K562 (cell line): ENCODE data around the gene VAC14. TPM values are rescaled to one million over a fixed set of nuclear protein-coding genes. Genes with fewer than 3 reads are reported as not detected.

Experiments used
- ATAC-seq: fragments of 200-7000 bp; cut with Tn5 transposase; 3 replicates; pipeline ENCODE4 v1.9.1; 2020; ENCODE audit warnings: moderate library complexity
- BruUV-seq: library from RNA; stranded (reverse); fragments of 400-500 nt; replicated peaks from 2 replicates; lab custom pipeline; 2021; lab: Mats Ljungman, UMichigan
- CTCF ChIA-PET: fragments of 300-600 bp; formaldehyde crosslinking; extraction: SDS; loops from one replicate; lab custom pipeline; 2021; ENCODE audit warnings: low intra/inter-chr PET ratio; lab: Yijun Ruan, JAX
- POLR2A ChIA-PET: fragments of 300-600, 350-650 bp; sonication (Branson Sonifier 250); formaldehyde crosslinking; extraction: SDS; loops from one replicate; lab custom pipeline; 2021; ENCODE audit warnings: antibody characterized with exemption, inconsistent platforms; lab: Yijun Ruan, JAX
- DNase-seq, 4 experiments: peaks; one replicate each; pipeline versions ENCODE4 v3.0.0 to v3.0.0-alpha.2; 2011 to 2018; ENCODE audit warnings: low spot score in 3 of 4, mixed read lengths in 3 of 4; ENCODE audit errors: extremely low read depth in 1 of 4
- FAIRE-seq: peaks from 2 replicates; lab custom pipeline; 2011; peaks lifted over from hg19 to GRCh38; lab: Jason Lieb, UNC
- H2AFZ ChIP-seq: 2 replicates; pipeline ENCODE4 v1.6.0; 2011; ENCODE audit warnings: low read depth, low read length, control low read depth, inconsistent platforms
- H3K27ac ChIP-seq: fragments of 200-600 bp; 3 replicates; pipeline ENCODE4 v1.8.0; 2011; ENCODE audit warnings: low read depth, mild to moderate bottlenecking, control low read depth, inconsistent platforms, low read length, moderate library complexity, mixed read lengths; ENCODE audit errors: extremely low read depth
- H3K27me3 ChIP-seq, 2 experiments: fragments of 300-600 bp in 1 of 2; 2 replicates in 1 of 2; 3 replicates in 1 of 2; pipeline versions ENCODE4 v1.6.0 to v1.8.0; 2011; ENCODE audit warnings: inconsistent platforms in 2 of 2, low read length in 2 of 2, mild to moderate bottlenecking in 1 of 2, mixed read lengths in 1 of 2, moderate library complexity in 1 of 2; ENCODE audit not compliant: control insufficient read depth in 2 of 2, insufficient read depth in 2 of 2
- H3K36me3 ChIP-seq: fragments of 300-600 bp; 3 replicates; pipeline ENCODE4 v1.8.0; 2011; ENCODE audit warnings: mild to moderate bottlenecking, low read length, inconsistent platforms; ENCODE audit not compliant: control insufficient read depth, insufficient read depth
- H3K4me1 ChIP-seq, 2 experiments: fragments of 200-600 bp in 1 of 2; replicated peaks in 1 of 2; 2 replicates in 1 of 2; 3 replicates in 1 of 2; pipeline versions ENCODE4 v1.5.1 to v1.8.0; 2011; ENCODE audit warnings: inconsistent platforms in 2 of 2, low read length in 2 of 2, mild to moderate bottlenecking in 1 of 2, mixed read lengths in 1 of 2, moderate library complexity in 1 of 2; ENCODE audit not compliant: control insufficient read depth in 2 of 2, insufficient read depth in 2 of 2
- H3K4me2 ChIP-seq: 2 replicates; pipeline ENCODE4 v1.6.1; 2011; ENCODE audit warnings: low read length, control low read depth, inconsistent platforms, mixed read lengths; ENCODE audit not compliant: insufficient read depth
- H3K4me3 ChIP-seq: fragments of 200-600 bp; sonication (generic), shearing (Covaris generic); 2 replicates; pipeline ENCODE4 v1.5.1; 2016; ENCODE audit warnings: control low read depth, inconsistent platforms
- H3K79me2 ChIP-seq: fragments of 200-600 bp; 3 replicates; pipeline ENCODE4 v1.8.0; 2011; ENCODE audit warnings: low read length, inconsistent platforms; ENCODE audit not compliant: control insufficient read depth, insufficient read depth
- H3K9ac ChIP-seq, 2 experiments: 2 replicates each; pipeline versions ENCODE4 v1.6.0 to v1.6.1; 2011; ENCODE audit warnings: low read depth in 2 of 2, low read length in 2 of 2, control low read depth in 1 of 2, inconsistent platforms in 1 of 2, mild to moderate bottlenecking in 1 of 2, mixed read lengths in 1 of 2; ENCODE audit not compliant: insufficient read depth in 1 of 2
- H3K9me1 ChIP-seq: one replicate; pipeline ENCODE4 v1.6.0; 2011; ENCODE audit warnings: inconsistent platforms, mild to moderate bottlenecking, low read length, moderate library complexity; ENCODE audit not compliant: control insufficient read depth, insufficient read depth
- H3K9me3 ChIP-seq: replicated peaks from 2 replicates; pipeline ENCODE4 v1.5.1; 2011; ENCODE audit warnings: low read depth, low read length, inconsistent platforms; ENCODE audit not compliant: control insufficient read depth, insufficient read depth
- H4K20me1 ChIP-seq: replicated peaks from 2 replicates; pipeline ENCODE4 v1.6.1; 2011; ENCODE audit warnings: low read length, inconsistent platforms, mixed read lengths; ENCODE audit not compliant: control insufficient read depth, insufficient read depth
- BMI1 ChIP-seq: fragments of 150-350 bp; IDR thresholded peaks from 2 replicates; pipeline ENCODE4 v1.6.1; 2014; ENCODE audit warnings: low read length
- BRF1 ChIP-seq: IDR thresholded peaks from 3 replicates; pipeline ENCODE4 v1.6.1; 2011; ENCODE audit warnings: borderline replicate concordance, mild to moderate bottlenecking; ENCODE audit not compliant: insufficient read length; ENCODE audit errors: extremely low read depth
- LEF1 ChIP-seq: fragments of 450-650 bp; IDR thresholded peaks from 2 replicates; pipeline ENCODE4 v1.6.1; 2016; ENCODE audit warnings: mild to moderate bottlenecking
- PCBP1 ChIP-seq: fragments of 200-400 bp; formaldehyde crosslinking; IDR thresholded peaks from 2 replicates; pipeline ENCODE4 v1.6.1; 2018; ENCODE audit warnings: mild to moderate bottlenecking, low read depth, low read length; ENCODE audit not compliant: poor library complexity, severe bottlenecking
- RBM17 ChIP-seq: fragments of 200-400 bp; formaldehyde crosslinking; IDR thresholded peaks from 2 replicates; pipeline ENCODE4 v1.6.1; 2017; ENCODE audit warnings: low read depth, mild to moderate bottlenecking, low read length, borderline replicate concordance
- RBM22 ChIP-seq: fragments of 200-400 bp; formaldehyde crosslinking; IDR thresholded peaks from 2 replicates; pipeline ENCODE4 v1.6.1; 2018; ENCODE audit warnings: low read length, low read depth; ENCODE audit not compliant: poor library complexity, severe bottlenecking
- ZNF77 ChIP-seq: fragments of 250-450 bp; sonication (Bioruptor Pico); IDR thresholded peaks from 2 replicates; pipeline ENCODE4 v1.5.0; 2020
- WGBS: fragments of 100-300 bp; shearing (Covaris generic); methylation state at CpG from one replicate; pipeline ENCODE4 v1.1.6; 2016; ENCODE audit warnings: low coverage, mixed read lengths; ENCODE audit not compliant: insufficient coverage; ENCODE audit errors: missing lambda C conversion rate; 5-methylcytosine and 5-hydroxymethylcytosine counted together
- in situ Hi-C: fragments of 300-500 bp; cut with MboI; formaldehyde crosslinking; loops from 4 replicates; pipeline ENCODE4 v1.15.0; 2018; ENCODE audit warnings: inconsistent platforms, mixed read lengths
- intact Hi-C: fragments of 100-400 bp; cut with micrococcal nuclease; formaldehyde crosslinking; loops from 2 replicates; pipeline ENCODE4 v1.14.2; 2022
- polyA plus RNA-seq, 8 experiments: library from polyadenylated mRNA; depleted of rRNA in 4 of 8; stranded (reverse) in 5 of 8; unstranded in 3 of 8; fragments of >200 nt; fragmentation: Nextera tagmentation in 2 of 8; fragmentation: Illumina TruSeq in 1 of 8; extraction: Ambion mirVana in 2 of 8; extraction: Trizol in 1 of 8; gene quantifications; 2 replicates each; pipeline versions ENCODE4 v1.2.1 to v1.2.3, GENCODE V29; 2011 to 2014; ENCODE audit warnings: inconsistent platforms in 1 of 8, missing spikeins in 1 of 8
- total RNA-seq, 7 experiments: library from RNA; depleted of rRNA in 6 of 7; stranded (reverse); fragments of >200 nt in 6 of 7; fragmentation: Illumina TruSeq in 2 of 7; extraction: Trizol in 2 of 7; gene quantifications; 2 replicates each; pipeline versions ENCODE4 v1.2.1 to v1.2.3, GENCODE V29; 2011 to 2021; ENCODE audit warnings: low replicate concordance in 1 of 7
- TF ChIP-seq, protein P1 (sequence below), 2 experiments: fragments of 150-350 bp in 1 of 2; IDR thresholded peaks; 2 replicates each; pipeline ENCODE4 v1.6.1; 2012 to 2016; ENCODE audit warnings: low read depth in 2 of 2, low read length in 2 of 2, mild to moderate bottlenecking in 1 of 2, moderate library complexity in 1 of 2

The VAC14 gene
- total and polyA plus RNA-seq, 9 of the 15 experiments (the other 6 are each of a cell fraction or from before 2014, with no cell fraction given), result 1.3 to 41.6 (median 26.6) TPM

DNA sequence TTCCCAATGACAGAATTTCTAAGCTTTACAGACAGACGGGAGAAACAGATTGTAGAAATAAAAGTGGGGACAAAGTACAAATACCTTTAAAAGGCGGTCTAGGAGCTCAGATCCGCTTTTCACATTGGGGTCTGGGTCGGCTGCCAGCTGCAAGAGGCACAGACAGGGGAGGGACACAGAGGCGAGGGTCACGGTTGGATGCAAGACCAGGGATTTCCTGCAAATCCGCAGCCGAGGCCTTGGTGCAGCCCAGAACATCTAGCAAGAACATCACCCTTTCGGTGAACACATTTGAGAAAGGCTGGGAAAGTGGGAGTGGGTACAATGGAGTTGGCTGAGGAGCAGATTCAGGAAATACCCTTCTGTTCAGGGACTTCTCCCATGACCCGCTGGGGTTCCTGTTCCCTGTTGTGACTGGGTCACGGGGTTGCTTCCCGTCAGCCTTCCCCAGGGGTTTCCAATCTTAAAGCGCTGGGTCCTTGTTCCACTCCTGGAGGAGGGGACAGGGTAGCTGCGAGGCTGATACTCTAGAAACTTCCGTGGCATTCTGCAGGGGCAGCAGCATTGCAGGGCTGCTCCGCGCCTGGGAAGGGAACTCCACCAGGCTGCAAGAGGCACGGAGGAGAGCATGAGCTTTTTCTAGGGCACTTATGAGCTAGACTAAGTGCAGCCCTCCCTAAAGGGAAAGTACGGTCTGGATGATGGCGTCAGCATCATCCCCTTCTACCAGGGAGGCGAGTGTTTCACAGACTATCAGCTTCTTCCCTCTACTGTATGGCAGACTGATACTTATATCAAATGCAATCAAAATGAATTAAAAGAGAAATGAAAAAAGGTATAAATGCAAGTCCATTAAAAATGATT is 16.0 kb downstream of the VAC14 start:
- H3K4me1 ChIP-seq, result no peaks in the 10 kb centered on the region
- peaks cover 3% of the 10 kb centered on the region; the same call in 1 of the 2 replicates for H4K20me1 ChIP-seq
- no peak overlapping the region for H3K4me2 ChIP-seq
- no peak overlapping the region for H3K9ac ChIP-seq
- TF ChIP-seq RBM17 (no peak), ZNF77 (CRISPR knock-in tag) (no peak), LEF1 (no peak)
- WGBS, result 96% methylated on average over 18 of the region's 21 CpGs
- in situ Hi-C loops, result no loop called here
- H3K27ac ChIP-seq, result no peak overlapping the region
- H3K36me3 ChIP-seq, result peaks cover 84% of the 10 kb centered on the region; the same call in 2 of the 3 replicates
- H2AFZ ChIP-seq, result no peak overlapping the region
- peaks cover 3% of the 10 kb centered on the region; the same call in 1 of the 2 replicates for H3K9me3 ChIP-seq
- POLR2A ChIA-PET, result interaction anchor here (1.4 kb wide), 1 partner anchor 12 kb away, joined by 5 read pairs; no protein-coding TSS in a partner anchor
- FAIRE-seq (no peak), DNase-seq (no peak), ATAC-seq (no peak)
- H3K79me2 ChIP-seq, result no peaks in the 10 kb centered on the region; the same call in 2 of the 3 replicates
- H3K27me3 ChIP-seq, result no peaks in the 10 kb centered on the region
- no TSS peak for BruUV-seq
- H3K9me1 ChIP-seq, result no peaks in the 10 kb centered on the region
- no peak overlapping the region for H3K4me3 ChIP-seq
- intact Hi-C loops, result no loop called here
- CTCF ChIA-PET, result no interaction called here

DNA sequence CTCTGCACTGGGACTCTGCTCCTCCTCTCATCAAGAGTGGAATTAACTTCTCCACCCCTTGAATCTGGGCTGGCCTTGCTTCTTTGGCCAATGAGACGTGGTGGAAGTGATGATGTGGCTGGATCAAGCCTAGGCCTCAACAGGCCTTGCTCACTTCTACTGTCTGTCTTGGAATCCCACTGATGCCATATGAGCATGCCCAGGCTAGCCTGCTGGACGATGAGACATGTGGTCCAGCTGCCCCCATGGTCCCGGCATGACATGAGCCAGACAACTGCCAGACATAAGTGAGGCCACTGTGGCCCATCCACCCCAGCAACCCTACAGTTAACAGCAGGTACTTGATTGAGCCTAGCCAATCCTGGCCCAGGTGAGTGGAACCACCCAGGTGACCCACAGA is 18.7 kb downstream of the VAC14 start:
- WGBS, result 100% methylated on average over 3 of the region's 3 CpGs
- no peak overlapping the region for H3K4me3 ChIP-seq
- no TSS peak for BruUV-seq
- peaks cover 91% of the 10 kb centered on the region; the same call in 2 of the 3 replicates for H3K36me3 ChIP-seq
- no peak for DNase-seq
- intact Hi-C loops, result no loop called here
- in situ Hi-C loops, result no loop called here
- H3K27ac ChIP-seq, result no peak overlapping the region
- H3K27me3 ChIP-seq, result no peaks in the 10 kb centered on the region
- H3K79me2 ChIP-seq, result no peaks in the 10 kb centered on the region
- no peaks in the 10 kb centered on the region for H4K20me1 ChIP-seq
- no peaks in the 10 kb centered on the region for H3K4me1 ChIP-seq
- CTCF ChIA-PET, result no interaction called here
- TF ChIP-seq PCBP1 (no peak), RBM22 (no peak), BMI1 (no peak), BRF1 (no peak)
- TF ChIP-seq, protein P1, sequence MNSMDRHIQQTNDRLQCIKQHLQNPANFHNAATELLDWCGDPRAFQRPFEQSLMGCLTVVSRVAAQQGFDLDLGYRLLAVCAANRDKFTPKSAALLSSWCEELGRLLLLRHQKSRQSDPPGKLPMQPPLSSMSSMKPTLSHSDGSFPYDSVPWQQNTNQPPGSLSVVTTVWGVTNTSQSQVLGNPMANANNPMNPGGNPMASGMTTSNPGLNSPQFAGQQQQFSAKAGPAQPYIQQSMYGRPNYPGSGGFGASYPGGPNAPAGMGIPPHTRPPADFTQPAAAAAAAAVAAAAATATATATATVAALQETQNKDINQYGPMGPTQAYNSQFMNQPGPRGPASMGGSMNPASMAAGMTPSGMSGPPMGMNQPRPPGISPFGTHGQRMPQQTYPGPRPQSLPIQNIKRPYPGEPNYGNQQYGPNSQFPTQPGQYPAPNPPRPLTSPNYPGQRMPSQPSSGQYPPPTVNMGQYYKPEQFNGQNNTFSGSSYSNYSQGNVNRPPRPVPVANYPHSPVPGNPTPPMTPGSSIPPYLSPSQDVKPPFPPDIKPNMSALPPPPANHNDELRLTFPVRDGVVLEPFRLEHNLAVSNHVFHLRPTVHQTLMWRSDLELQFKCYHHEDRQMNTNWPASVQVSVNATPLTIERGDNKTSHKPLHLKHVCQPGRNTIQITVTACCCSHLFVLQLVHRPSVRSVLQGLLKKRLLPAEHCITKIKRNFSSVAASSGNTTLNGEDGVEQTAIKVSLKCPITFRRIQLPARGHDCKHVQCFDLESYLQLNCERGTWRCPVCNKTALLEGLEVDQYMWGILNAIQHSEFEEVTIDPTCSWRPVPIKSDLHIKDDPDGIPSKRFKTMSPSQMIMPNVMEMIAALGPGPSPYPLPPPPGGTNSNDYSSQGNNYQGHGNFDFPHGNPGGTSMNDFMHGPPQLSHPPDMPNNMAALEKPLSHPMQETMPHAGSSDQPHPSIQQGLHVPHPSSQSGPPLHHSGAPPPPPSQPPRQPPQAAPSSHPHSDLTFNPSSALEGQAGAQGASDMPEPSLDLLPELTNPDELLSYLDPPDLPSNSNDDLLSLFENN (IDR thresholded peaks at IDR 0.05; ENCODE audit: low read depth in 2 of 2, low read length in 2 of 2), result no peak
- TF ChIP-seq, all 486 proteins: peak for 0
- H3K9ac ChIP-seq, result no peak overlapping the region
- H2AFZ ChIP-seq, result no peak overlapping the region
- POLR2A ChIA-PET, result interaction anchor here (1.2 kb wide), 1 partner anchor 11 kb away, joined by 3 read pairs; no protein-coding TSS in a partner anchor
- peaks cover 3% of the 10 kb centered on the region; the same call in 1 of the 2 replicates for H3K9me3 ChIP-seq
- H3K4me2 ChIP-seq, result no peak overlapping the region
- FAIRE-seq (no peak), ATAC-seq (no peak)
- H3K9me1 ChIP-seq, result no peaks in the 10 kb centered on the region
